ENCODE measurements around the gene A4GNT.
"Not testable (repeated sequence)": the region's sequence is repeated elsewhere in the genome, so short reads cannot be mapped to it uniquely, and the experiment has no call there.

The A4GNT gene

DNA sequence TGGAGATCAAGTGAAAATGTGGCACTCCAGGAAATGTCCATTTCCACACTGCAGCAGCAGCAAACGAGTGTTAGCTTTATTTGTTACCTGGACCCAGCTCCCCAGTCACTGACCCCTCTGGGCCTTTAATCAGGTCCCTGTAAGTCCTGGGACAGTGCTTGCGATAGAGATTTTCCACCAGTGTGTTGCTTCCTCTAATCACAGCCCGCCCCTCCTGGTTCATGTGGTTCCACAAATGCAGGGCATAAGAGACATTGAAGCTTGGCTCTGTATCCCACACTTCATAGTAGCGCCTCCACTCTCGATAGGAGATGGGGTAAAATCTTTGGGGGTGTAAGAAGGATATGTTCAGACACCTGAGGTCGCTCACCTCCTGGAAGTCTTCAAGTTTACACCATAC, 8.0 kb downstream of the A4GNT start:
- DNase-seq (ENCODE audit: low read depth, low spot score), result no peak
- H3K27ac ChIP-seq, result no peak overlapping the region

DNA sequence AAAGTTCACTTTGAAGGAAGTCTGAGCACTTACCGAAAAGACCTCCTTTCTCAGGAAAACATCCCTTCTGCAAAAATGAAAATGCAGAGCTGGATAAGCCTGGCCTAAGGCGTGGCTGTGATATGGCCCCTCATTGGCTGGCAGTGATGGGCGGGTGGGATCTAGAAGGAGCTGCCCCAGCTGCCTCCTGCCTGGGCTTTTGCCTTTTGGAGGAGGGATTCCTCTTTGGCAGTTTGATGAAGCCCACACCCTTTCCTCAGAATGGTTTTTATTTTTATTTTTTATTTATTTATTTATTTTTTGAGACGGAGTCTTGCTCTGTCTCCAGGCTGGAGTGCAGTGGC, 12.8 kb downstream of the A4GNT start:
- H3K27ac ChIP-seq, result no peak overlapping the region
- no peak for DNase-seq (ENCODE audit: low read depth, low spot score)

- no peak overlapping the region for H3K27ac ChIP-seq
- DNase-seq (ENCODE audit: low read depth, low spot score), result peak; percentile 6
Observed at GRCh38 chr3:138118612-138119422, 13.4 kb downstream of the A4GNT start.

DNA sequence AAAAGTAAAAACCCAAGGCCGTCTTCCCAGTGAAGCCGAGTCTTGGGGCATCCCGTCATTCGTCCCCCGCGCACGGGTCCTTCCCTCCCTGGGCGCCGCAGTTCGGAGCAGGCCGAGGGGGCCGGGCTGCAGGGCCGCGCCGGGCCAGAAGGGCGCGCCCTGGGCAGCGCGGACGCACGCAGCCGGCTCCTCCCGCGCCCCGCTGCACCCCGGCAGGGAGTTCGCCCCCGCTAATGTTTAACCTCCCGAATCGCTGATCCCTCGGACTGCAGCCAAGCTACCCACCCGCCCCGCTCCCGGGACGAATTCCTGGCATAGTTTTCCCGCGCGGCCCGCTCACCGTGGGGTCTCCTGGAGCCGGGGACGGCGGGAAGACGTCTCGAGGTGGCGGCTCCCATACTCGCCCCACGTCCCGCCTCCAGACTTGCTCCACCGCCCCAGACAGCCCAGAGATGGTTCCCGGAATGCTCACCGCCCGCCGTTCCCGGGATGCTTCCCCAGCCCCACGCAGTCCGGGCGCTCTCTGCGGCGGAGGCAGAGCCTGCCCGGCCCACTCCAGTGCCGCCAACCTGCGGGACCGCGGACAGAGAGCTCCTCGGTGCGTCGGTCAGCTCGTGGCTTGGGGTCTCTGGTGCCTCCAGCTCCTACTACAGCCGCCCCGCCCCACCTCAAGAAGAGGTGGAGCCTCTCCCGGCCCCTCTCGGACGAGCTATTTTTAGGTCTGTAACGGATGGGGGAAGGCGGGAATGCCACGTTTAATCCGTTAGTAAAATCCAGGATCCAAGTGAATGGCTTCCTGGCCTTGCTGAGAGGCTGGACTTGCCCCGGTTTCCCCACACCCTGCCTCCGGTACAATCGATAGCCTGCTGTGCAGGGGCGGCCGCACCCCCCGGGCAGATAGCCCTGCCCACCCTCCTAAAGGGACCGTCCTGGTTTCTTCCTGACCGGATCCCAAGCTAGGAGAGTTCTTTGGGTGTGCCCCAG, 16.9 kb downstream of the A4GNT start, which contains the start of gene DZIP1L:
Gene DZIP1L (minus strand): TSS at position 621 of the 984 bp plus-strand sequence. CDS start 11,637 bp downstream, outside the sequence.
- no peak for DNase-seq (ENCODE audit: low read depth, low spot score)
- H3K27ac ChIP-seq, result no peak within 1 kb of the TSS

- no peak for DNase-seq (ENCODE audit: low read depth, low spot score)
- H3K27ac ChIP-seq, result no peak overlapping the region
Observed at GRCh38 chr3:138114431-138114918, 17.7 kb downstream of the A4GNT start.

GRCh38 chr3:138113326-138113725, 18.9 kb downstream of the A4GNT start:
- H3K27ac ChIP-seq, result no peak overlapping the region
- DNase-seq (ENCODE audit: low read depth, low spot score), result no peak

DNA sequence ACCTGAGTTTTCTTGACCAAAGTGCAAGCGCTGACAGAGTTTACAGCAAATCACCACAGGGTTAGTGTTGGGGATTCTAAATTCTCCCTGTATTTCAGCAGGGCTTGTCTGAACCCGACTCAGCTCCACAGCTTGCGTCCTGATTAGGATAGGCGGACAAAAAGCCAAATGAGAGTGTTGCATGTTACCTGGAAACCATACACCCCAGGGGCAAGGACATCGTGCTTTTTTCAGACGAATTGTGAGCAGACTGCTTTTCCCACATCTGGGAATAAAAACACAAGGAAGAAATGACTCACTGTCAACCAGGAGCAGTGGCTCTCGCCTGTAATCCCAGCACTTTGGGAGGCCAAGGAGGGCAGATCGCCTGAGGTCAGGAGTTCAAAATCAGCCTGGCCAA, 19.8 kb downstream of the A4GNT start:
- DNase-seq (ENCODE audit: low read depth, low spot score), result no peak
- no peak overlapping the region for H3K27ac ChIP-seq

GRCh38 chr3:138105598-138105997, 26.6 kb downstream of the A4GNT start:
- H3K27ac ChIP-seq, result no peak overlapping the region
- DNase-seq (ENCODE audit: low read depth, low spot score), result no peak

GRCh38 chr3:138103466-138103865, 28.7 kb downstream of the A4GNT start:
- H3K27ac ChIP-seq, result no peak overlapping the region
- DNase-seq (ENCODE audit: low read depth, low spot score), result no peak

DNA sequence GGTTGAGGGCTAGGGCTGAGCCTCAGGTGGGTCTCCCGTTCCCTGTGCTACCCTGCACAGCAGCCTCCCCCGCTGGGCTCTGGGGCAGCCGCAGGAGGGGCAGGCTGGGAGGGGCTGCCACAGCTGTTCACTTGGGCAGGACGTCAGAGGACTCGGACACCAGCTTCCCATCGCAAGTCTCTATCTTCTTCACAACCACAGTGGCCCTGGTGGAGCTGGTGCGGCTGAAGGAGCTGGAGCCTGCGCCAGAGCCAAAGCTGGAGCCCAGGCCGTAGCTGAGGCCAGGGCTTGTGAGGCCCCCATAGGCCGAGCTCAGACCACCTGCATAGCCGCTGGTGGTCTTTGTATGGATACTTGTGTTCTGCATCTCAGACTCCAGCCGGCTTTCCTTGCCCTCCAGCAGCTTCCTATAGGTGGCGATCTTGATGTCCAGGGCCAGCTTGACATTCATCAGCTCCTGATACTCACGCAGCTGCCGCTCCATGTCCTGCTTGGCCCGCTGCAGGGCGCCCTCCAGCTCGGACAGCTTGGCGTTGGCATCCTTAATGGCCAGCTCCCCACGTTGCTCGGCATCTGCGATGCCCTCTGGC, 30.7 kb downstream of the A4GNT start:
- not testable (repeated sequence) for DNase-seq (ENCODE audit: low read depth, low spot score); H3K27ac ChIP-seq

DNA sequence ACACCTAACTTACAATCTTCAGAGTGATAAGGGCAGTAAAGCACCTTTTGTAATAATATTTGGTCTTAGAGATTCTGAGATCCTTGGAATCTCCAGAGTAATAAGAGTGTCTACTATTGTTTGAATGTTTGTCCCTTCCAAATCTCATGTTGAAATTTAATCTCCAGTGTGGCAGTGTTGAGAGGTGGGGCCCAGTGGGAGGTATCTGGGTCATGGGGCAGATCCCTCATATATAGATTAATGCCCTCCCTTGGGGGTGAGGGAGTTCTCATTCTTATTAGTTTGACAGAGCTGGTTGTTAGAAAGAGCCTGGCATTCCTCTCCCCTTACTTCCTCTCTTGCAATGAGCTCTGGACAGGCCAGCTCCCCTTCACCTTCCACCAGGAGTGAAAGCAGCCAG, 32.8 kb downstream of the A4GNT start:
- H3K27ac ChIP-seq, result no peak overlapping the region
- DNase-seq (ENCODE audit: low read depth, low spot score), result no peak

- DNase-seq (ENCODE audit: low read depth, low spot score), result no peak
- H3K27ac ChIP-seq, result no peak overlapping the region
Observed at GRCh38 chr3:138097192-138098172, 34.7 kb downstream of the A4GNT start.

DNA sequence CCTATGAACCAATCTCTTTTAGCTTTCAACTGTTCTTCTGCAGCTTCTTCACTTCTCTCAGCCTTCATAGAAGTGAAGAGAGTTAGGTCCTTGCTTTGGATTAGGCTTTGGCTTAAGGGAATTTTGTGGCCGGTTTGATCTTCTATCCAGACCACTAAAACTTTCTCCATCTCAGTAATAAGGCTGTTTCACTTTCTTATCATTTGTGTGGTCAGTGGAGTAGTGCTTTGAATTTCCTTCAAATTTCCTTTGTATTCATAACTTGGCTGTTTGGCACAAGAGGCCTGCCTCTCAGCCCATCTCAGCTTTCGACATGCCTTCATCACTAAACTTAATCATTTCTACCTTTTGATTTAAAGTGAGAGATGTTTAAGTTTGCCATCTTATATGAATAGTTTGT, 38.5 kb downstream of the A4GNT start:
- no peak overlapping the region for H3K27ac ChIP-seq
- DNase-seq (ENCODE audit: low read depth, low spot score), result no peak

DNA sequence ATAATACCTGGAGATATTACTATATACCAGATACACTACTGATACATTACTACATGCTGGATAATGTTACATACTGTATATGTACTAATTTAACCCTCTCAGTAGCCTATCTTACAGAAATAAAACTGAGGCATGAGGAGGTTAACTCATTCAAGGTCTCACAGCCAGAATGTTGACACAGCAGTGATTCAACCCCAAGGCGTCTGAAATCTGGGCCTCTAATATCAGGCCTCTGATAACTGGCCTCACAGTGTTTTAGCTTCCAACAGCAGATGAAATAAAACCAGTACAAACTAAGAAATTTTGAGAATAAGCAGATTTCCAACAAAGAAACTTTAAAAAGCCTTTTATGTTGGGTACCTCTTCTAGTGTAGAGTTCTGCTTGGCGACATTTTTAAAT, 40.2 kb downstream of the A4GNT start:
- H3K27ac ChIP-seq, result no peak overlapping the region
- no peak for DNase-seq (ENCODE audit: low read depth, low spot score)

DNA sequence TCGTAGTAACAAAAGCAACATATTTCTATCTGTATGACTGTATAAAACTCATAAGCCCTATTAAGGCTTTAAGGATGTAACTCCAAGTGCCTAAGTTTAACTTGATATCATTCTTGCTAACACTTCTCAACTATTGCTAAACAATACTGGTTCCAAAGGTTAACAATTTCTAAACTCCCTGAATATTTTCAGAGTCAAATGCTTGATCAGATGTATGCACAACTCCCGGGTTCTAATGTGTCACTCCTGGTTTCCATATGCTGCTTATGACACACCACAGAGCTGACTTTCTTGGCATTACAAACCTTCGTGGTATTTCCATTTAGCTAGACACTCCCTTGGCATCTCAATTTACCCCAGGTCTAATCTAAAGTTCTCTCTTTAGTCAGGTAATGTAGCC, 43.1 kb downstream of the A4GNT start:
- DNase-seq (ENCODE audit: low read depth, low spot score), result peak; percentile 85
- H3K27ac ChIP-seq, result peak overlapping the region; percentile 42

GRCh38 chr3:138085745-138086144, 46.4 kb downstream of the A4GNT start:
- not testable (repeated sequence) for H3K27ac ChIP-seq; DNase-seq (ENCODE audit: low read depth, low spot score)

DNA sequence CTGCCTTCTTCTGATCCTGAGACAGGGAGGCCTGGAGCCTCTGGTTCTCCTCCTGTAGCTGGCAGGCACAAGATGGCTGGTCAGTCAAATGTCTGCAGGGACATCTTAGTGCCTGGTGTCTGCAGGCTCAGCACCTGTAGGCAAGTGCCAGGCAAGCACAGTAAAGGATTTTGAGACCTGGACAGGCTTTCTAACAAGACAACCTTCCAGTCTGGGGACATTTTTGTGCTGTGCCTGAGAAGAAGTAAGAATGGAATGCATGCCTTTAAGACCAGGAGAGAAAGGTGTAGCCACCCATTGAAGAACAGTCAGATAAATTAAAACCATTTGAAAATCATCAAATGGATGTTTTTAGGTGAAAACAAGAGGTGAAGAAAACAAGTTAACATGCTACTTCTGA, 48.0 kb downstream of the A4GNT start:
- no peak for DNase-seq (ENCODE audit: low read depth, low spot score)
- no peak overlapping the region for H3K27ac ChIP-seq

DNA sequence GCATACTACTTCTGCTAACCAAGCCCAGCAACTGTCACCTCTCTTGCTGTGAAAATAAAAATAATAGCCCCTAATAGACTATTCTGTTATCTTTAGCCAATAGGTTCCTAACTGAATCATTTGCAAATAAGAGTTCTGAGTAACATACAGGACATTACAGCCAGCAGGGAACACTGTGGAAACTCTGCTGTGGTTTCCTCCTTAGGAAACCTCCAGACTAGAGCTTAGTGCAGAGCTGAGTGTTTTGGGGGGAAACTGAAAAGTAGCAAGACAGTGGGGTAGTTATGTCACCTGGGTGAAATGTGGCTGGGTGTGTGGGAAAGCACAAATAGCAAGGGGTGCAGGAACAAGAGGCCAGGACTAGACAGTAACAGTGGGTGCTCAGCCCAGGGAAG, 49.2 kb downstream of the A4GNT start:
- DNase-seq (ENCODE audit: low read depth, low spot score), result no peak
- peak overlapping the region; percentile 45 for H3K27ac ChIP-seq

Measured in epithelial cell of prostate (primary cell).